ENCODE data around the gene AVL9.

GRCh38 chr7:32502728-32503127, 7.4 kb downstream of the AVL9 start:
- no peak for TF ChIP-seq CTCF (IDR thresholded peaks at IDR 0.05)
- no peak for TF ChIP-seq POLR2A (IDR thresholded peaks at IDR 0.05)
